ENCODE measurements around the gene MYLK4.

- TF ChIP-seq CTCF (IDR thresholded peaks at IDR 0.05) (no peak), POLR2A (IDR thresholded peaks at IDR 0.05) (no peak), POLR2AphosphoS5 (IDR thresholded peaks at IDR 0.05) (no peak)
Measured at GRCh38 chr6:2632368-2632767, 118.4 kb downstream of the MYLK4 start.

Measured in breast epithelium (tissue), 3 donors.